Measurements from ENCODE around the gene UBE4A.
"Not testable (repeated sequence)": the region's sequence is repeated elsewhere in the genome, so short reads cannot be mapped to it uniquely, and the experiment has no call there.

The UBE4A gene

GRCh38 chr11:118411530-118411929, 52.1 kb downstream of the UBE4A start:
- DNase-seq (ENCODE audit: low read depth), result no peak
- no peak for TF ChIP-seq CTCF (conservative IDR thresholded peaks at IDR 0.05; ENCODE audit: low read length)

GRCh38 chr11:118412921-118413320, 53.5 kb downstream of the UBE4A start:
- no peak for TF ChIP-seq CTCF (conservative IDR thresholded peaks at IDR 0.05; ENCODE audit: low read length)
- no peak overlapping the region for H3K4me3 ChIP-seq (ENCODE audit: low read length)
- DNase-seq (ENCODE audit: low read depth), result no peak

More at GRCh38 chr11:118411530-118411929, 52.1 kb downstream of the UBE4A start:
- no peak overlapping the region for H3K4me3 ChIP-seq (ENCODE audit: low read length)

GRCh38 chr11:118415062-118415738, 55.8 kb downstream of the UBE4A start:
- no peak overlapping the region for H3K4me3 ChIP-seq (ENCODE audit: low read length)
- DNase-seq (ENCODE audit: low read depth), result no peak
- TF ChIP-seq CTCF (conservative IDR thresholded peaks at IDR 0.05; ENCODE audit: low read length), result no peak

- peak; percentile 97 for DNase-seq (ENCODE audit: low read depth)
- no peak overlapping the region for H3K4me3 ChIP-seq (ENCODE audit: low read length)
- TF ChIP-seq CTCF (conservative IDR thresholded peaks at IDR 0.05; ENCODE audit: low read length), result no peak
Measured at GRCh38 chr11:118415739-118416068, 56.3 kb downstream of the UBE4A start.

- DNase-seq (ENCODE audit: low read depth); H3K4me3 ChIP-seq (ENCODE audit: low read length): not testable (repeated sequence)
Measured at GRCh38 chr11:118416900-118417299, 57.5 kb downstream of the UBE4A start.

GRCh38 chr11:118417801-118418200, 58.4 kb downstream of the UBE4A start:
- DNase-seq (ENCODE audit: low read depth), result no peak
- H3K4me3 ChIP-seq (ENCODE audit: low read length), result no peak overlapping the region
- no peak for TF ChIP-seq CTCF (conservative IDR thresholded peaks at IDR 0.05; ENCODE audit: low read length)

GRCh38 chr11:118418766-118419165, 59.4 kb downstream of the UBE4A start:
- no peak for DNase-seq (ENCODE audit: low read depth)
- no peak overlapping the region for H3K4me3 ChIP-seq (ENCODE audit: low read length)

More at GRCh38 chr11:118418766-118419165, 59.4 kb downstream of the UBE4A start:
- no peak for TF ChIP-seq CTCF (conservative IDR thresholded peaks at IDR 0.05; ENCODE audit: low read length)

Data from AG10803 (cell line).